Left ventricle myocardium inferior (tissue), 1 donor: Measurements from ENCODE around the gene ANXA6. TPM values are rescaled to one million over a fixed set of nuclear protein-coding genes. Genes with fewer than 3 reads are reported as not detected.
A peak's percentile ranks its signal among the peaks of the same experiment; 100 is the strongest.

ENCODE experiments used
- DNase-seq: peaks from one replicate; pipeline ENCODE4 v3.0.0-alpha.2; 2020
- H3K27ac ChIP-seq: fragments of 200-600 bp; replicated peaks from 2 replicates; pipeline ENCODE4 v1.8.0; 2021
- H3K27me3 ChIP-seq: fragments of 200-600 bp; 2 replicates; pipeline ENCODE4 v1.8.0; 2021; ENCODE audit warnings: low read depth
- H3K36me3 ChIP-seq: fragments of 200-600 bp; 2 replicates; pipeline ENCODE4 v1.8.0; 2021
- H3K4me1 ChIP-seq: fragments of 200-600 bp; 2 replicates; pipeline ENCODE4 v1.8.0; 2021
- H3K4me3 ChIP-seq: fragments of 200-600 bp; 2 replicates; pipeline ENCODE4 v1.8.0; 2021; ENCODE audit warnings: mild to moderate bottlenecking, moderate library complexity
- H3K9me3 ChIP-seq: fragments of 200-600 bp; replicated peaks from 2 replicates; pipeline ENCODE4 v1.8.0; 2021
- intact Hi-C: fragments of 100-400 bp; cut with micrococcal nuclease; formaldehyde crosslinking; loops from one replicate; pipeline ENCODE4 v1.11.0; 2022
- total RNA-seq: library from RNA; stranded (reverse); fragmentation: NEBNext Ultra II Directional; extraction: Animal tissue kit (Norgen Biotek cat#: 25700); gene quantifications from one replicate; pipeline ENCODE4 v1.2.1, GENCODE V29; 2021
- TF ChIP-seq, protein P1 (sequence below): fragments of 200-600 bp; IDR thresholded peaks from 2 replicates; pipeline ENCODE4 v1.8.0; 2021; ENCODE audit warnings: antibody characterized with exemption, mild to moderate bottlenecking, borderline replicate concordance
- donor health status: DM: no; HTN: yes; CAD: no; lungs with severe emphysema.

Gene ANXA6
- total RNA-seq, 1 donor from 2014 or later, result 195 TPM

DNA sequence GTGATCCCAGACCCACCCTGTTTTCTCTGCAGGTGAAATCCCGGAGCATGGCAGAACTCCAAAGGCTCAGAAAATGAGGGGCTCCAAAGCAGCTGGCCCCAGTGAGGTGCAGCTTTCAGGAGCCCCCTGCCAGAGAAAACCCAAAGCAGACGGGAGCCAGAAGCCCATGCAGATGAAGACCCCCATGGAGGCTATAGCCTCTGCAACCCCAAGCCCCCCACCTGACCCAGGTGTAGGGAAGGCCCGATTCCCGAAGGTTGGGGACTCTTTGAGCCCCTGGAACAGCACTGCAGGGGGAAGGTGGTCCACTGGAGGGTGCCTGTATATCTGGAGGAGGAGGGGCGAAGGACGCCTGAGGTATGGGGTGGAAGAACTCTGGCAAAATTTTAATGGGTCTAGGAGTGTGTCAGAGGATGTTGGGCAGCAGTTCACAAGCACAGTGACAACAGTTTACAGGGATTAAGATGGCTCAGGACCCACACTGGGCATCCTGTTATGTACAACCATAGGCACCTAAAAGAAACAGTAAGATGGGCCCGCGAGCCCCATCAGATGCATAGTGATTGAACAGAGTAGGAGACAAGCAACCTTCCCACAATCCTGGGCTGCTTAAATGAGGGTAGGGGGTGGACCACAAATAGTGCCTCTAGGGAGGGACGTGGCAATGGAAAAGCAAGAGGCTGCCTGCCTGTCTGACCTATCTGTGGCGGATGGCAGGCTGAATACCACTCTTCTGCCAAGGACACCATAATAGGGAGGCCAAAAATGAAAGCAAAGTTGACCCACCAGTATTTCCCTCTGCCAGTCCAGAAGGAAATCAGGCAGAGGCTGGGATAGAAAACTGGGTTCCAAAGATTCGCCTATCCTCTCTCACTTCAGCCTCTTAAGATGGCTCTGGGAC lies 16.4 kb upstream of the ANXA6 start:
- Histone ChIP-seq H3K27ac (peak overlapping the region; percentile 10), H3K4me1 (peaks cover 15% of the 10 kb centered on the region), H3K4me3 (peak overlapping the region; percentile 22), H3K36me3 (peaks cover 7% of the 10 kb centered on the region), H3K9me3 (no peaks in the 10 kb centered on the region), H3K27me3 (no peaks in the 10 kb centered on the region)
- intact Hi-C loops, result no loop called here
- TF ChIP-seq, protein P1, sequence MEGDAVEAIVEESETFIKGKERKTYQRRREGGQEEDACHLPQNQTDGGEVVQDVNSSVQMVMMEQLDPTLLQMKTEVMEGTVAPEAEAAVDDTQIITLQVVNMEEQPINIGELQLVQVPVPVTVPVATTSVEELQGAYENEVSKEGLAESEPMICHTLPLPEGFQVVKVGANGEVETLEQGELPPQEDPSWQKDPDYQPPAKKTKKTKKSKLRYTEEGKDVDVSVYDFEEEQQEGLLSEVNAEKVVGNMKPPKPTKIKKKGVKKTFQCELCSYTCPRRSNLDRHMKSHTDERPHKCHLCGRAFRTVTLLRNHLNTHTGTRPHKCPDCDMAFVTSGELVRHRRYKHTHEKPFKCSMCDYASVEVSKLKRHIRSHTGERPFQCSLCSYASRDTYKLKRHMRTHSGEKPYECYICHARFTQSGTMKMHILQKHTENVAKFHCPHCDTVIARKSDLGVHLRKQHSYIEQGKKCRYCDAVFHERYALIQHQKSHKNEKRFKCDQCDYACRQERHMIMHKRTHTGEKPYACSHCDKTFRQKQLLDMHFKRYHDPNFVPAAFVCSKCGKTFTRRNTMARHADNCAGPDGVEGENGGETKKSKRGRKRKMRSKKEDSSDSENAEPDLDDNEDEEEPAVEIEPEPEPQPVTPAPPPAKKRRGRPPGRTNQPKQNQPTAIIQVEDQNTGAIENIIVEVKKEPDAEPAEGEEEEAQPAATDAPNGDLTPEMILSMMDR, result no peak
- no peak for DNase-seq

DNA sequence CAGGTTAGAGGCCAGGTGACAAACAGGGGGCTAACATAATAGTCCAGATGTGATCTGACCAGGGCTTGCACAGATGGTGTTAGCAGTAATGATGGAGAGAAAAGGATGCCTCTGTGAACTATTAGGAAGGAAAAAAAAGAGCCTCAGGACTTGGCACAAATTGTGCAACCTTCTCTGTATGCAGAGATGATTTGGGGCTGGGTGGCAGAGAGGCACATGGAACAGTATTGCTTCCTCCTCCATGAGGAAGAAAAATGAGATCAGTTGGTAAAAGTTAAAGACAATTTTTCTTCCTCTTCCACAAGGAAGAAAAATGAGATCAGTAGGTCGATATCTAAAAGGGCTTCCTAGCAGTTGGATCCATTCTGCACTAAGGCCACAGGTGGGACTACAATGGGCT lies 13.9 kb upstream of the ANXA6 start:
- no peak overlapping the region for H3K27ac ChIP-seq
- DNase-seq, result no peak
- H3K36me3 ChIP-seq, result no peaks in the 10 kb centered on the region
- H3K4me3 ChIP-seq, result no peak overlapping the region
- no peaks in the 10 kb centered on the region for H3K27me3 ChIP-seq
- H3K9me3 ChIP-seq, result no peaks in the 10 kb centered on the region
- TF ChIP-seq, protein P1, result no peak
- intact Hi-C loops, result no loop called here
- H3K4me1 ChIP-seq, result peaks cover 32% of the 10 kb centered on the region

DNA sequence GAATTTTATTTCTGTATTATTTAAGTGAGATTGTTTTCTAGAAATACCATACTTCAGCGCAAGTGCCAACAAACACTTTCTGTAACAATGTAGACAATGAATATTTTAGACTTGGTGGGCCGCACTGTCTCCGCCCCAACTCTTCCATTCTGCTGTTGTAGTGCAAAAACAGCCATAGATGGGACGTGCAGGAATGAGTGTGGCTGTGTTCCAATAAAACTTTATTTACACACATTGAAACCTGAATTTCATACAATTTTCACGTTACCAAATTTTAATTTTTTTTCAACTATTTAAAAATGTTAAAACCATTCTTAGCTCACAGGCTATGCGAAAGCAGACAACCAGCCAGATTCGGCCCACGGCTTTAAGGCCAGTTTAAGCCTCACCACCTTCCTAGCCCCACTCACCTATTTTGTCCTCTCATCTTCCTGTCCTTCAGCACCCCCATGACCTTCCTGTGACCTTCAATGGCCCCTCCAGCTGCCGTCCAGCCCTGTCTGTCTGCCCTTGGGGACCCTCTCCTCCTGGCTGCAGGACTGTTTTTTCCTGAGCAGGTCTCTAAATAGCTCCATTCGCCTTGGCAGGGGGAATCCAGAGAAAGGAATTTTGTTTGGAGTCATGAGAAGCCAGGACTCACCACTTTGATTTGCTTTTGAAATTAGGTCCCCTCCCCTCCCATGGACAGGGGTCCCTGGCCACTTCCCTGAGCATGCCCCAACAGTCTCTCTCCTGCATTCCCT lies 11.2 kb upstream of the ANXA6 start:
- intact Hi-C loops, result loop anchor here (5.0 kb wide), 2 partner anchors 69 to 116 kb away; no protein-coding TSS in a partner anchor
- H3K4me3 ChIP-seq, result no peak overlapping the region
- peaks cover 34% of the 10 kb centered on the region for H3K4me1 ChIP-seq
- H3K9me3 ChIP-seq, result no peaks in the 10 kb centered on the region
- no peaks in the 10 kb centered on the region for H3K36me3 ChIP-seq
- DNase-seq, result no peak
- TF ChIP-seq, protein P1, result no peak
- H3K27ac ChIP-seq, result no peak overlapping the region
- H3K27me3 ChIP-seq, result no peaks in the 10 kb centered on the region

DNA sequence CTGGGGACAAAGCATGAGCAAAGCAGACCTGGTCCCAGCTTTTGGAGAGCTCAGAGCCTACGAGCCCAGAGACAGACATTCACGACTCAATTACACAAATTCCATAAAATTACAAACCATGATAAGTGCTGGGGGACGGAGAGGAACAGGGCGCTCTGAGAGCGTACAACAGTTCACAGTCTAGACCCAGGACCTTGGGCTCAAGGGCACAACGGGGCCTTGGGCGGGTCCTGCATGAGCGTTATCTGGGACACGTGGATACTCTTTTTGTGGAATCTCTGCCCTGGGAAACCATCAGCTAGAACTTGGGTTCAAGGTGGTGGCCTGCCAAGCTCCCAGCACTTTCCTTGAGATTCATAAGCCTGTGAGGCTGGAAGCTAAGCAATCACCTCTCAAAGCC lies 9.4 kb upstream of the ANXA6 start:
- peaks cover 31% of the 10 kb centered on the region for H3K4me1 ChIP-seq
- DNase-seq, result no peak
- H3K27ac ChIP-seq, result no peak overlapping the region
- H3K9me3 ChIP-seq, result no peaks in the 10 kb centered on the region
- intact Hi-C loops, result loop anchor here (5.0 kb wide), 2 partner anchors 70 to 115 kb away; no protein-coding TSS in a partner anchor
- H3K27me3 ChIP-seq, result no peaks in the 10 kb centered on the region
- no peak overlapping the region for H3K4me3 ChIP-seq
- H3K36me3 ChIP-seq, result no peaks in the 10 kb centered on the region
- TF ChIP-seq, protein P1, result no peak

DNA sequence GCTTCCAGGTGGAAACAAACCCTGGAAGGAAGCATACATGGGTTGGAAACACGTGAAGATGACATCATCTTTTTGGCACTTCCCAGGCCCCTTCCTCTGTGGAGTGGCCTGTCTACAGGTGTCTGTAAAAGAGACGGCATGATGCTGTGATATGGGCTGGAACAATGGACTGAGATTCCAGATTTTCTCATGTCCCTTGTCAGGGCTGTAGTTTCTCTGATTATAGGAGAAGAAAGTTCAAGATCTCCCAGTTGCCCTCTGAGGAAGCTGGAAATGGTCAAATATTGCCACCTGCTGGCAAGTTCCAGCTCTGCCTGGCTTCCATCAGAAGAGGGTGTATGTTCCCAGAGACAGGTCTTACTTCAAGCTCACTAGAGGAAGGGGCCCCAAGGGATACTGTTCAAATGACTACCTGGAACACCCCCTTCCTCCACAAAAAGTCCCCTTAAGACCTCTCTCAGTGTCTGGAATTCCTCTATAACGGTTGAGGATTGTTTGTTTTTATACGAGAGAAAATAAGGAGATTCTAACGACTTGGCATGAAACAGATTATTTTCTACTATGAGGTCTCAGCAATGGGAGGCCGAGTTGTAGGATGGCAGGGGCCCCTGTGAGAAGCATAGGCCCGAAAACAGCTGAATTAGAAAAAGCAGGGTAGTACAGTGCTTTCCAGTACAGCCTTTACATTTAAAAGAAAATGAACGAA lies 7.3 kb upstream of the ANXA6 start:
- Histone ChIP-seq H3K9me3 (no peaks in the 10 kb centered on the region), H3K4me1 (peaks cover 31% of the 10 kb centered on the region), H3K36me3 (no peaks in the 10 kb centered on the region), H3K27me3 (no peaks in the 10 kb centered on the region), H3K4me3 (no peak overlapping the region), H3K27ac (no peak overlapping the region)
- intact Hi-C loops, result loop anchor here (5.0 kb wide), 3 partner anchors 43 to 113 kb away; no protein-coding TSS in a partner anchor
- DNase-seq, result peak; percentile 63
- TF ChIP-seq, protein P1, result peak; percentile 94
